Panc1 (cell line): ENCODE measurements around the gene ABHD17A.

Experiments used
- CTCF ChIP-seq: fragments of 450-650 bp; IDR thresholded peaks from 2 replicates; pipeline ENCODE4 v1.5.1; 2017; ENCODE audit warnings: mild to moderate bottlenecking
- POLR2AphosphoS5 ChIP-seq: IDR thresholded peaks from 2 replicates; pipeline ENCODE4 v1.6.1; 2012; ENCODE audit warnings: mild to moderate bottlenecking, low read depth, low read length, moderate library complexity

- no peak for TF ChIP-seq CTCF
- no peak for TF ChIP-seq POLR2AphosphoS5
Observed at GRCh38 chr19:1905863-1906375, 20.6 kb upstream of the ABHD17A start.
